HG03159 (cell line): ENCODE results near the gene ERN1.
"Not testable (repeated sequence)": the region's sequence is repeated elsewhere in the genome, so short reads cannot be mapped to it uniquely, and the experiment has no call there.

Source experiments
- ATAC-seq: cut with Tn5 transposase; IDR thresholded peaks from one replicate; pipeline ENCODE4 v1.9.1; 2021; ENCODE audit warnings: mild to moderate bottlenecking, moderate library complexity; ENCODE audit not compliant: unreplicated experiment

Gene ERN1

GRCh38 chr17:64129765-64130558, at the start of gene ERN1:
TSS of gene ERN1 (minus strand) at chr17:64130144. CDS start at chr17:64130029, 115 bp downstream.
- peak; percentile 80 for ATAC-seq

- not testable (repeated sequence) for ATAC-seq
Observed at GRCh38 chr17:64179024-64179423, 49.1 kb upstream of the ERN1 start.

- ATAC-seq: no peak
Observed at GRCh38 chr17:64178011-64178825, 48.3 kb upstream of the ERN1 start.

GRCh38 chr17:64177311-64178010, 47.5 kb upstream of the ERN1 start:
- no peak for ATAC-seq

- ATAC-seq: no peak
Observed at GRCh38 chr17:64176556-64176955, 46.6 kb upstream of the ERN1 start.

- ATAC-seq: no peak
Observed at GRCh38 chr17:64174686-64175456, 44.9 kb upstream of the ERN1 start.

- no peak for ATAC-seq
Observed at GRCh38 chr17:64173646-64174045, 43.7 kb upstream of the ERN1 start.

- no peak for ATAC-seq
Observed at GRCh38 chr17:64172510-64172909, 42.6 kb upstream of the ERN1 start.

- ATAC-seq: no peak
Observed at GRCh38 chr17:64171041-64171440, 41.1 kb upstream of the ERN1 start.

- no peak for ATAC-seq
Observed at GRCh38 chr17:64170286-64170685, 40.3 kb upstream of the ERN1 start.

GRCh38 chr17:64167666-64168065, 37.7 kb upstream of the ERN1 start:
- not testable (repeated sequence) for ATAC-seq

GRCh38 chr17:64166876-64167275, 36.9 kb upstream of the ERN1 start:
- no peak for ATAC-seq

GRCh38 chr17:64165347-64165746, 35.4 kb upstream of the ERN1 start:
- no peak for ATAC-seq

GRCh38 chr17:64164596-64165285, 34.8 kb upstream of the ERN1 start:
- no peak for ATAC-seq

GRCh38 chr17:64163468-64163867, 33.5 kb upstream of the ERN1 start:
- no peak for ATAC-seq

GRCh38 chr17:64162554-64162953, 32.6 kb upstream of the ERN1 start:
- ATAC-seq: no peak

- ATAC-seq: no peak
Observed at GRCh38 chr17:64161380-64162176, 31.6 kb upstream of the ERN1 start.

GRCh38 chr17:64160378-64160777, 30.4 kb upstream of the ERN1 start:
- no peak for ATAC-seq
